H1 (cell line): ENCODE data around the gene CDADC1. TPM values are rescaled to one million over a fixed set of nuclear protein-coding genes. Genes with fewer than 3 reads are reported as not detected.

Source experiments
- CTCF ChIA-PET: fragments of 300-600 bp; sonication (Branson Sonifier 250); formaldehyde crosslinking; loops from one replicate; lab custom pipeline; 2021; ENCODE audit not compliant: partially characterized antibody; lab: Charles Lee
- POLR2A ChIA-PET: fragments of 300-600 bp; sonication (Branson Sonifier 250); formaldehyde crosslinking; loops from one replicate; lab custom pipeline; 2021; ENCODE audit warnings: inconsistent platforms; ENCODE audit not compliant: partially characterized antibody; lab: Charles Lee
- DNase-seq, 2 experiments: peaks; one replicate each; pipeline versions ENCODE4 v3.0.0 to v3.0.0-alpha.2; 2010 to 2022; ENCODE audit warnings: low spot score in 2 of 2, low read depth in 1 of 2, mixed read lengths in 1 of 2
- FAIRE-seq: peaks from 2 replicates; lab custom pipeline; 2011; peaks lifted over from hg19 to GRCh38; lab: Jason Lieb, UNC
- H2AFZ ChIP-seq: 2 replicates; pipeline ENCODE4 v1.8.1; 2012; ENCODE audit warnings: low read length, inconsistent platforms
- H2AK5ac ChIP-seq: 2 replicates; pipeline ENCODE4 v1.6.1; 2013; ENCODE audit warnings: low read depth, low read length
- H2BK120ac ChIP-seq: replicated peaks from 2 replicates; pipeline ENCODE3; 2013; ENCODE audit warnings: low read depth, low read length, inconsistent platforms
- H2BK12ac ChIP-seq: 2 replicates; pipeline ENCODE4 v1.6.1; 2013; ENCODE audit warnings: low read depth, low read length
- H2BK15ac ChIP-seq: 2 replicates; pipeline ENCODE4 v1.6.1; 2013; ENCODE audit warnings: low read length
- H2BK20ac ChIP-seq: 2 replicates; pipeline ENCODE4 v1.6.1; 2013; ENCODE audit warnings: low read length
- H2BK5ac ChIP-seq: 2 replicates; pipeline ENCODE4 v1.6.1; 2013; ENCODE audit warnings: low read depth, low read length
- H3K14ac ChIP-seq: 2 replicates; pipeline ENCODE4 v1.6.1; 2013; ENCODE audit warnings: inconsistent platforms; ENCODE audit not compliant: insufficient read length
- H3K18ac ChIP-seq: 2 replicates; pipeline ENCODE4 v1.6.1; 2013; ENCODE audit warnings: low read length; ENCODE audit errors: extremely low read depth
- H3K23ac ChIP-seq: 2 replicates; pipeline ENCODE4 v1.6.1; 2013; ENCODE audit warnings: inconsistent platforms; ENCODE audit not compliant: insufficient read length
- H3K23me2 ChIP-seq: 2 replicates; pipeline ENCODE4 v1.6.1; 2013; ENCODE audit warnings: low read depth, low read length
- H3K27ac ChIP-seq: 2 replicates; pipeline ENCODE4 v1.6.1; 2011; ENCODE audit warnings: low read depth, low read length, inconsistent platforms
- H3K27me3 ChIP-seq, 4 experiments: replicated peaks in 1 of 4; 1 replicate in 1 of 4; 2 replicates in 3 of 4; pipeline versions ENCODE4 v1.6.1 to v1.8.1; 2011 to 2013; ENCODE audit warnings: low read length in 3 of 4, mild to moderate bottlenecking in 3 of 4, inconsistent platforms in 2 of 4, mixed read lengths in 2 of 4, moderate library complexity in 1 of 4; ENCODE audit not compliant: control insufficient read depth in 3 of 4, insufficient read depth in 3 of 4; ENCODE audit errors: extremely low read depth in 1 of 4
- H3K36me3 ChIP-seq, 4 experiments: 2 replicates each; pipeline versions ENCODE4 v1.6.1 to v1.8.1; 2011 to 2013; ENCODE audit warnings: mild to moderate bottlenecking in 4 of 4, low read length in 3 of 4, moderate library complexity in 2 of 4, control low read depth in 1 of 4, inconsistent platforms in 1 of 4; ENCODE audit not compliant: insufficient read depth in 4 of 4, control insufficient read depth in 2 of 4
- H3K4ac ChIP-seq: replicated peaks from 2 replicates; pipeline ENCODE3; 2013; ENCODE audit warnings: low read length, low read depth, mixed read lengths, inconsistent platforms; ENCODE audit not compliant: insufficient read length
- H3K4me1 ChIP-seq, 4 experiments: replicated peaks in 1 of 4; 1 replicate in 1 of 4; 2 replicates in 3 of 4; pipeline versions ENCODE4 v1.6.1 to v1.8.1; 2011 to 2013; ENCODE audit warnings: low read length in 3 of 4, inconsistent platforms in 2 of 4, mixed read lengths in 1 of 4; ENCODE audit not compliant: insufficient read depth in 4 of 4, control insufficient read depth in 3 of 4
- H3K4me2 ChIP-seq, 2 experiments: 2 replicates each; pipeline versions ENCODE4 v1.6.1 to v1.8.1; 2011 to 2013; ENCODE audit warnings: low read depth in 2 of 2, low read length in 2 of 2, control low read depth in 1 of 2, inconsistent platforms in 1 of 2, mild to moderate bottlenecking in 1 of 2; ENCODE audit not compliant: insufficient read depth in 1 of 2
- H3K4me3 ChIP-seq, 4 experiments: fragments of 200-600, 300-600 bp in 1 of 4; sonication (generic), shearing (Covaris generic), sonication (Bioruptor Twin) in 1 of 4; 2 replicates each; pipeline versions ENCODE4 v1.5.1 to v1.8.1; 2011 to 2016; ENCODE audit warnings: low read length in 4 of 4, low read depth in 3 of 4, control low read depth in 2 of 4, inconsistent platforms in 2 of 4, mild to moderate bottlenecking in 2 of 4, mixed read lengths in 1 of 4, moderate library complexity in 1 of 4; ENCODE audit not compliant: insufficient read depth in 2 of 4; ENCODE audit errors: extremely low read depth in 1 of 4
- H3K56ac ChIP-seq: replicated peaks from 2 replicates; pipeline ENCODE3; 2013; ENCODE audit warnings: low read depth, mild to moderate bottlenecking, mixed read lengths, low read length, inconsistent platforms; ENCODE audit not compliant: insufficient read length
- H3K79me1 ChIP-seq: 2 replicates; pipeline ENCODE4 v1.6.1; 2013; ENCODE audit warnings: low read depth, low read length, control low read depth
- H3K79me2 ChIP-seq, 2 experiments: 2 replicates each; pipeline versions ENCODE4 v1.6.1 to v1.8.1; 2012 to 2013; ENCODE audit warnings: low read length in 2 of 2, mild to moderate bottlenecking in 2 of 2, inconsistent platforms in 1 of 2; ENCODE audit not compliant: insufficient read depth in 2 of 2, control insufficient read depth in 1 of 2
- H3K9ac ChIP-seq, 4 experiments: replicated peaks in 1 of 4; 1 replicate in 1 of 4; 2 replicates in 3 of 4; pipeline versions ENCODE4 v1.6.1 to v1.8.1; 2011 to 2013; ENCODE audit warnings: low read depth in 3 of 4, low read length in 3 of 4, control low read depth in 2 of 4, mild to moderate bottlenecking in 2 of 4, moderate library complexity in 2 of 4, inconsistent platforms in 1 of 4; ENCODE audit errors: extremely low read depth in 1 of 4
- H3K9me3 ChIP-seq, 2 experiments: 2 replicates each; pipeline versions ENCODE4 v1.6.1 to v1.8.1; 2012 to 2013; ENCODE audit warnings: mild to moderate bottlenecking in 2 of 2, moderate library complexity in 2 of 2, control low read depth in 1 of 2, inconsistent platforms in 1 of 2, low read depth in 1 of 2, low read length in 1 of 2, mixed read lengths in 1 of 2; ENCODE audit not compliant: insufficient read depth in 2 of 2
- H4K20me1 ChIP-seq, 2 experiments: replicated peaks in 1 of 2; 2 replicates each; pipeline versions ENCODE3 to v1.8.1; 2011 to 2013; ENCODE audit warnings: inconsistent platforms in 2 of 2, low read length in 2 of 2, mild to moderate bottlenecking in 1 of 2; ENCODE audit not compliant: insufficient read depth in 2 of 2, control insufficient read depth in 1 of 2
- H4K5ac ChIP-seq: 2 replicates; pipeline ENCODE4 v1.6.1; 2013; ENCODE audit warnings: low read length, low read depth, mixed read lengths, inconsistent platforms; ENCODE audit not compliant: insufficient read length
- H4K8ac ChIP-seq: 2 replicates; pipeline ENCODE4 v1.8.0; 2013; ENCODE audit warnings: mild to moderate bottlenecking, moderate library complexity, low read length, inconsistent platforms; ENCODE audit not compliant: insufficient read depth; ENCODE audit errors: extremely low read depth
- H4K91ac ChIP-seq: replicated peaks from 2 replicates; pipeline ENCODE3; 2013; ENCODE audit warnings: low read length, mixed read lengths, inconsistent platforms; ENCODE audit not compliant: insufficient read length
- CHD1 ChIP-seq: IDR thresholded peaks from 2 replicates; pipeline ENCODE4 v1.6.1; 2012; ENCODE audit warnings: low read depth, low read length, improper control_type of control experiment
- KDM4A ChIP-seq: IDR thresholded peaks from one replicate; pipeline ENCODE4 v1.7.1; 2012; ENCODE audit warnings: low read depth, mild to moderate bottlenecking, moderate library complexity, low read length, inconsistent platforms; ENCODE audit not compliant: severe bottlenecking
- SP1 ChIP-seq: IDR thresholded peaks from 2 replicates; pipeline ENCODE4 v1.6.1; 2011; ENCODE audit warnings: low read depth, low read length
- SP2 ChIP-seq: IDR thresholded peaks from 2 replicates; pipeline ENCODE4 v1.6.1; 2012; ENCODE audit warnings: mild to moderate bottlenecking, low read length, inconsistent platforms
- WGBS, 2 experiments: shearing (Covaris generic) in 1 of 2; methylation state at CpG; one replicate each; pipeline versions ENCODE4 v1.1.6 to v1.1.7; 2013 to 2015; ENCODE audit warnings: low lambda C conversion rate in 2 of 2, mixed read lengths in 2 of 2, inconsistent platforms in 1 of 2, low coverage in 1 of 2, missing lambda C conversion rate in 1 of 2; ENCODE audit not compliant: insufficient replicate concordance in 2 of 2, insufficient coverage in 1 of 2, insufficient read length in 1 of 2; ENCODE audit errors: extremely low coverage in 1 of 2, missing lambda C conversion rate in 1 of 2; 5-methylcytosine and 5-hydroxymethylcytosine counted together
- polyA plus RNA-seq, 7 experiments: library from polyadenylated mRNA; depleted of rRNA in 3 of 7; stranded (reverse) in 5 of 7; unstranded in 2 of 7; fragments of >200 nt in 5 of 7; fragments of 200-250 nt in 2 of 7; gene quantifications; 1 replicate in 5 of 7; 2 replicates in 1 of 7; 4 replicates in 1 of 7; pipeline versions ENCODE4 v1.2.1 to v1.2.3, GENCODE V29; 2011 to 2013; ENCODE audit warnings: missing spikeins in 2 of 7, mixed read lengths in 2 of 7
- total RNA-seq: library from RNA; stranded (reverse); fragmentation: NEBNext Ultra II Directional; extraction: Animal tissue kit (Norgen Biotek cat#: 25700); gene quantifications from 2 replicates; pipeline ENCODE4 v1.2.1, GENCODE V29; 2021

Gene CDADC1
- total and polyA plus RNA-seq, 2 of the 8 experiments (the other 6 are each of a cell fraction or from before 2014, with no cell fraction given): 0.98 to 2.7 TPM

GRCh38 chr13:49322702-49323101 lies 75.0 kb downstream of the CDADC1 start:
- 93% methylated on average over 2 of the region's 2 CpGs; no CpG with 5 or more reads in 1 of the 2 experiments for WGBS, 2 experiments
- no peak overlapping the region for H3K4me2 ChIP-seq
- no peak overlapping the region for H4K91ac ChIP-seq
- TF ChIP-seq CHD1 (no peak), KDM4A (no peak), SP2 (no peak), SP1 (no peak)
- POLR2A ChIA-PET: no interaction called here
- H3K4me3 ChIP-seq: no peak overlapping the region
- H3K18ac ChIP-seq: no peak overlapping the region
- CTCF ChIA-PET: interaction anchor here (1.1 to 1.8 kb wide), 3 partner anchors 22 to 83 kb away, joined by 3 to 7 read pairs (median 3); no protein-coding TSS in a partner anchor
- H3K27me3 ChIP-seq: no peaks in the 10 kb centered on the region
- FAIRE-seq (no peak), DNase-seq (no peak)
- no peak overlapping the region for H3K23ac ChIP-seq
- no peak overlapping the region for H3K9ac ChIP-seq
- no peaks in the 10 kb centered on the region for H4K20me1 ChIP-seq
- no peak overlapping the region for H2BK12ac ChIP-seq
- H2AK5ac ChIP-seq: no peak overlapping the region
- no peaks in the 10 kb centered on the region for H3K36me3 ChIP-seq
- no peaks in the 10 kb centered on the region for H3K79me2 ChIP-seq
- no peaks in the 10 kb centered on the region for H3K9me3 ChIP-seq
- no peaks in the 10 kb centered on the region for H3K79me1 ChIP-seq
- no peak overlapping the region for H2BK5ac ChIP-seq
- no peak overlapping the region for H3K14ac ChIP-seq
- no peaks in the 10 kb centered on the region for H3K23me2 ChIP-seq
- H2AFZ ChIP-seq: no peak overlapping the region
- no peak overlapping the region for H3K27ac ChIP-seq
- no peak overlapping the region for H4K8ac ChIP-seq
- H3K4ac ChIP-seq: no peak overlapping the region
- H2BK20ac ChIP-seq: no peak overlapping the region
- H2BK15ac ChIP-seq: no peak overlapping the region
- no peak overlapping the region for H2BK120ac ChIP-seq
- no peak overlapping the region for H3K56ac ChIP-seq
- no peak overlapping the region for H4K5ac ChIP-seq
- H3K4me1 ChIP-seq: no peaks in the 10 kb centered on the region
